ENCODE measurements around the gene VPS72.
"Not testable (repeated sequence)": the region's sequence is repeated elsewhere in the genome, so short reads cannot be mapped to it uniquely, and the experiment has no call there.

Gene VPS72

GRCh38 chr1:151189637-151190445 lies at the start of gene VPS72:
VPS72 (minus strand) TSS chr1:151190197; CDS start chr1:151190121, 76 bp downstream.
- peak; percentile 35 to 42 for DNase-seq

- no peak for DNase-seq
Observed at GRCh38 chr1:151238467-151238739, 48.4 kb upstream of the VPS72 start.

GRCh38 chr1:151237678-151238466 lies 47.9 kb upstream of the VPS72 start:
- DNase-seq = no peak

- no peak for DNase-seq
Observed at GRCh38 chr1:151235235-151235634, 45.2 kb upstream of the VPS72 start.

GRCh38 chr1:151222130-151222529 lies 32.1 kb upstream of the VPS72 start:
- DNase-seq = no peak

GRCh38 chr1:151221616-151222015 lies 31.6 kb upstream of the VPS72 start:
- no peak for DNase-seq

- no peak for DNase-seq
Observed at GRCh38 chr1:151213560-151213959, 23.6 kb upstream of the VPS72 start.

- no peak for DNase-seq
Observed at GRCh38 chr1:151211972-151212705, 22.1 kb upstream of the VPS72 start.

- DNase-seq = no peak
Observed at GRCh38 chr1:151210830-151211229, 20.8 kb upstream of the VPS72 start.

- DNase-seq = not testable (repeated sequence)
Observed at GRCh38 chr1:151205381-151205965, 15.5 kb upstream of the VPS72 start.

GRCh38 chr1:151199873-151200581 lies 10.0 kb upstream of the VPS72 start:
- no peak for DNase-seq

- DNase-seq = peak; percentile 58 to 91
Observed at GRCh38 chr1:151198254-151199127, 8.5 kb upstream of the VPS72 start, which contains the start of gene PIP5K1A. PIP5K1A (plus strand) TSS chr1:151198552; CDS start chr1:151198997, 445 bp downstream.

- DNase-seq = no peak
Observed at GRCh38 chr1:151197863-151198253, 7.9 kb upstream of the VPS72 start.

- DNase-seq = peak; percentile 10 to 70
Observed at GRCh38 chr1:151196292-151196800, 6.3 kb upstream of the VPS72 start.

GRCh38 chr1:151194894-151195594 lies 5.0 kb upstream of the VPS72 start:
- not testable (repeated sequence) for DNase-seq

- no peak for DNase-seq
Observed at GRCh38 chr1:151193856-151194255, 3.9 kb upstream of the VPS72 start.

GRCh38 chr1:151193304-151193703 lies 3.3 kb upstream of the VPS72 start:
- DNase-seq = no peak

GRCh38 chr1:151192047-151192446 lies 2.0 kb upstream of the VPS72 start:
- DNase-seq = no peak

GRCh38 chr1:151188667-151189066 lies 1.3 kb downstream of the VPS72 start:
- not testable (repeated sequence) for DNase-seq

- no peak for DNase-seq
Observed at GRCh38 chr1:151187205-151187604, 2.8 kb downstream of the VPS72 start.
